ENCODE data around the gene CRACR2A. TPM values are rescaled to one million over a fixed set of nuclear protein-coding genes. Genes with fewer than 3 reads are reported as not detected.

The CRACR2A gene
- total and polyA plus RNA-seq, 3 experiments from 2014 or later, result 23.3 to 27.9 (median 27.3) TPM

GRCh38 chr12:3589745-3590144 is 163.2 kb downstream of the CRACR2A start:
- Mint-ChIP-seq H3K4me1 (no peaks in the 10 kb centered on the region), H3K27me3 (peaks cover 11 to 53% of the 10 kb centered on the region in 2 donors), H3K27ac (no peak overlapping the region), H3K4me3 (no peak overlapping the region), H3K9me3 (no peaks in the 10 kb centered on the region), H3K36me3 (no peaks in the 10 kb centered on the region)
- CTCF ChIA-PET, result interaction anchor here (2.0 kb wide), 1 partner anchor 290 kb away, joined by 4 read pairs; no protein-coding TSS in a partner anchor
- no peak overlapping the region for H3K27ac ChIP-seq (ENCODE audit: low read depth, low read length)
- H3K27me3 ChIP-seq (ENCODE audit: insufficient read depth, low read length, poor library complexity, severe bottlenecking), result no peaks in the 10 kb centered on the region
- no peak overlapping the region for H3K4me3 ChIP-seq (ENCODE audit: low read length)
- no peaks in the 10 kb centered on the region for H3K9me3 ChIP-seq (ENCODE audit: low read length)
- H3K36me3 ChIP-seq (ENCODE audit: insufficient read depth, low read length), result no peaks in the 10 kb centered on the region
- no peak for DNase-seq
- POLR2A ChIA-PET, result no interaction called here
- H3K4me1 ChIP-seq (ENCODE audit: insufficient read depth, low read length), result no peaks in the 10 kb centered on the region

GRCh38 chr12:3587402-3588013 is 165.4 kb downstream of the CRACR2A start:
- H3K27ac Mint-ChIP-seq, result no peak overlapping the region
- no peaks in the 10 kb centered on the region for H3K4me1 ChIP-seq (ENCODE audit: insufficient read depth, low read length)
- H3K27ac ChIP-seq (ENCODE audit: low read depth, low read length), result no peak overlapping the region
- no peak overlapping the region for H3K4me3 Mint-ChIP-seq
- no peaks in the 10 kb centered on the region for H3K4me1 Mint-ChIP-seq
- ChIA-PET CTCF (no interaction called here), POLR2A (no interaction called here)
- H3K9me3 Mint-ChIP-seq, result no peaks in the 10 kb centered on the region
- H3K36me3 ChIP-seq (ENCODE audit: insufficient read depth, low read length), result no peaks in the 10 kb centered on the region
- no peaks in the 10 kb centered on the region for H3K9me3 ChIP-seq (ENCODE audit: low read length)
- H3K4me3 ChIP-seq (ENCODE audit: low read length), result no peak overlapping the region
- H3K36me3 Mint-ChIP-seq, result no peaks in the 10 kb centered on the region
- H3K27me3 ChIP-seq (ENCODE audit: insufficient read depth, low read length, poor library complexity, severe bottlenecking), result no peaks in the 10 kb centered on the region
- no peak for DNase-seq
- peaks cover 12 to 43% of the 10 kb centered on the region in 2 donors for H3K27me3 Mint-ChIP-seq

GRCh38 chr12:3583656-3584334 is 169.1 kb downstream of the CRACR2A start:
- CTCF ChIA-PET, result no interaction called here
- Histone ChIP-seq H3K4me3 (ENCODE audit: low read length) (no peak overlapping the region), H3K27me3 (ENCODE audit: insufficient read depth, low read length, poor library complexity, severe bottlenecking) (no peaks in the 10 kb centered on the region), H3K27ac (ENCODE audit: low read depth, low read length) (no peak overlapping the region), H3K4me1 (ENCODE audit: insufficient read depth, low read length) (no peaks in the 10 kb centered on the region), H3K9me3 (ENCODE audit: low read length) (no peaks in the 10 kb centered on the region), H3K36me3 (ENCODE audit: insufficient read depth, low read length) (no peaks in the 10 kb centered on the region)
- DNase-seq, result no peak
- Mint-ChIP-seq H3K36me3 (no peaks in the 10 kb centered on the region), H3K9me3 (no peaks in the 10 kb centered on the region), H3K27ac (no peak overlapping the region), H3K27me3 (peaks cover 8 to 17% of the 10 kb centered on the region in 2 donors), H3K4me3 (no peak overlapping the region), H3K4me1 (no peaks in the 10 kb centered on the region)
- POLR2A ChIA-PET, result no interaction called here

- Mint-ChIP-seq H3K4me3 (no peak overlapping the region), H3K27me3 (peaks cover 8% of the 10 kb centered on the region in 2 donors), H3K9me3 (no peaks in the 10 kb centered on the region), H3K27ac (no peak overlapping the region), H3K36me3 (no peaks in the 10 kb centered on the region), H3K4me1 (no peaks in the 10 kb centered on the region)
- H3K4me1 ChIP-seq (ENCODE audit: insufficient read depth, low read length), result no peaks in the 10 kb centered on the region
- H3K27me3 ChIP-seq (ENCODE audit: insufficient read depth, low read length, poor library complexity, severe bottlenecking), result no peaks in the 10 kb centered on the region
- DNase-seq, result no peak
- ChIA-PET CTCF (no interaction called here), POLR2A (no interaction called here)
- H3K36me3 ChIP-seq (ENCODE audit: insufficient read depth, low read length), result no peaks in the 10 kb centered on the region
- H3K9me3 ChIP-seq (ENCODE audit: low read length), result no peaks in the 10 kb centered on the region
- H3K4me3 ChIP-seq (ENCODE audit: low read length), result no peak overlapping the region
- H3K27ac ChIP-seq (ENCODE audit: low read depth, low read length), result no peak overlapping the region
These were observed 172.7 kb downstream of the CRACR2A start for GRCh38 chr12:3580094-3580749.

GRCh38 chr12:3579446-3580093 is 173.3 kb downstream of the CRACR2A start:
- Histone ChIP-seq H3K27ac (ENCODE audit: low read depth, low read length) (no peak overlapping the region), H3K9me3 (ENCODE audit: low read length) (no peaks in the 10 kb centered on the region), H3K4me3 (ENCODE audit: low read length) (no peak overlapping the region), H3K27me3 (ENCODE audit: insufficient read depth, low read length, poor library complexity, severe bottlenecking) (no peaks in the 10 kb centered on the region), H3K36me3 (ENCODE audit: insufficient read depth, low read length) (no peaks in the 10 kb centered on the region), H3K4me1 (ENCODE audit: insufficient read depth, low read length) (no peaks in the 10 kb centered on the region)
- ChIA-PET CTCF (no interaction called here), POLR2A (no interaction called here)
- H3K9me3 Mint-ChIP-seq, result no peaks in the 10 kb centered on the region
- H3K4me3 Mint-ChIP-seq, result no peak overlapping the region
- H3K4me1 Mint-ChIP-seq, result no peaks in the 10 kb centered on the region
- no peak for DNase-seq
- H3K27ac Mint-ChIP-seq, result no peak overlapping the region
- H3K27me3 Mint-ChIP-seq, result peaks cover 10 to 14% of the 10 kb centered on the region in 2 donors
- no peaks in the 10 kb centered on the region for H3K36me3 Mint-ChIP-seq

DNA sequence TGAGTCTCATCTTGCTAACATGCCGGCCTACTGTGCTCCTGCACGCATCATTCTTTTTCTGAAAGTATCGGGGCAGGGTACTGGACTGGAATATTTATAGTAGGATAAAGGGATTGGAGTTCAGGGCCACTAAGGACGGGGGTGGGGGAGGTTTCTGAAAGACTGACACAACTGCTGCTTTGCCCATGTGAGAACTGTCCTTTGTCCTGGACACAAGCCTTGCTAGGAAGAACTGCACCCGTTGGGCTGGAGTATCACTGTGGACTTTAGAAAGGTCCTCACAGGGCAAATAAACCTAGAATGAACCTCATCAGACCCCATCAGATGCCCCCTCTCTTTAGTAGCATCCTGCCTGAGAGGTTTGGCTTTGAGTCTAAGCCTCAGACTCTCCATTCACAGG is 174.4 kb downstream of the CRACR2A start:
- no peaks in the 10 kb centered on the region for H3K36me3 Mint-ChIP-seq
- H3K27ac Mint-ChIP-seq, result no peak overlapping the region
- H3K9me3 Mint-ChIP-seq, result no peaks in the 10 kb centered on the region
- no peak for DNase-seq
- no peaks in the 10 kb centered on the region for H3K27me3 ChIP-seq (ENCODE audit: insufficient read depth, low read length, poor library complexity, severe bottlenecking)
- POLR2A ChIA-PET, result no interaction called here
- no peaks in the 10 kb centered on the region for H3K9me3 ChIP-seq (ENCODE audit: low read length)
- H3K27me3 Mint-ChIP-seq, result peaks cover 9 to 14% of the 10 kb centered on the region in 2 donors
- no peaks in the 10 kb centered on the region for H3K4me1 Mint-ChIP-seq
- CTCF ChIA-PET, result interaction anchor here (1.5 kb wide), 1 partner anchor 11 kb away, joined by 3 read pairs; no protein-coding TSS in a partner anchor
- no peak overlapping the region for H3K4me3 ChIP-seq (ENCODE audit: low read length)
- H3K4me1 ChIP-seq (ENCODE audit: insufficient read depth, low read length), result no peaks in the 10 kb centered on the region
- H3K36me3 ChIP-seq (ENCODE audit: insufficient read depth, low read length), result no peaks in the 10 kb centered on the region
- no peak overlapping the region for H3K27ac ChIP-seq (ENCODE audit: low read depth, low read length)
- no peak overlapping the region for H3K4me3 Mint-ChIP-seq

- POLR2A ChIA-PET, result no interaction called here
- no peaks in the 10 kb centered on the region for H3K9me3 Mint-ChIP-seq
- CTCF ChIA-PET, result interaction anchor here (1.5 kb wide), 1 partner anchor 10 kb away, joined by 3 read pairs; no protein-coding TSS in a partner anchor
These were observed 176.0 kb downstream of the CRACR2A start for GRCh38 chr12:3576891-3577290.

GRCh38 chr12:3574986-3575385 is 177.9 kb downstream of the CRACR2A start:
- H3K27me3 ChIP-seq (ENCODE audit: insufficient read depth, low read length, poor library complexity, severe bottlenecking), result no peaks in the 10 kb centered on the region
- ChIA-PET CTCF (no interaction called here), POLR2A (no interaction called here)
- H3K4me1 ChIP-seq (ENCODE audit: insufficient read depth, low read length), result no peaks in the 10 kb centered on the region
- H3K27me3 Mint-ChIP-seq, result peaks cover 2 to 14% of the 10 kb centered on the region in 2 donors
- no peak overlapping the region for H3K27ac Mint-ChIP-seq
- DNase-seq, result no peak
- no peaks in the 10 kb centered on the region for H3K9me3 ChIP-seq (ENCODE audit: low read length)
- H3K4me3 ChIP-seq (ENCODE audit: low read length), result no peak overlapping the region
- no peaks in the 10 kb centered on the region for H3K9me3 Mint-ChIP-seq
- H3K4me1 Mint-ChIP-seq, result no peaks in the 10 kb centered on the region
- no peaks in the 10 kb centered on the region for H3K36me3 ChIP-seq (ENCODE audit: insufficient read depth, low read length)
- no peak overlapping the region for H3K4me3 Mint-ChIP-seq
- H3K36me3 Mint-ChIP-seq, result no peaks in the 10 kb centered on the region
- H3K27ac ChIP-seq (ENCODE audit: low read depth, low read length), result no peak overlapping the region

More at GRCh38 chr12:3576891-3577290, 176.0 kb downstream of the CRACR2A start:
- H3K4me3 ChIP-seq (ENCODE audit: low read length), result no peak overlapping the region
- no peak overlapping the region for H3K27ac ChIP-seq (ENCODE audit: low read depth, low read length)
- no peak for DNase-seq
- H3K36me3 ChIP-seq (ENCODE audit: insufficient read depth, low read length), result no peaks in the 10 kb centered on the region
- no peaks in the 10 kb centered on the region for H3K27me3 ChIP-seq (ENCODE audit: insufficient read depth, low read length, poor library complexity, severe bottlenecking)
- no peaks in the 10 kb centered on the region for H3K4me1 Mint-ChIP-seq
- H3K27ac Mint-ChIP-seq, result no peak overlapping the region
- no peaks in the 10 kb centered on the region for H3K9me3 ChIP-seq (ENCODE audit: low read length)
- no peaks in the 10 kb centered on the region for H3K36me3 Mint-ChIP-seq
- H3K4me1 ChIP-seq (ENCODE audit: insufficient read depth, low read length), result no peaks in the 10 kb centered on the region
- no peak overlapping the region for H3K4me3 Mint-ChIP-seq
- H3K27me3 Mint-ChIP-seq, result peaks cover 5 to 14% of the 10 kb centered on the region in 2 donors
